A549 (cell line): ENCODE results near the gene SYS1.

Experiments
- CHD2 ChIP-seq: fragments of 150-350 bp; IDR thresholded peaks from 2 replicates; pipeline ENCODE4 v1.6.1; 2014; ENCODE audit warnings: low read length; ENCODE audit not compliant: partially characterized antibody
- CTCF ChIP-seq: fragments of >200 bp; sonication (Bioruptor Twin); formaldehyde crosslinking; IDR thresholded peaks from 3 replicates; pipeline ENCODE4 v1.5.1; 2016
- EP300 ChIP-seq, 2 experiments: fragments of >200 bp; sonication (Bioruptor Twin); formaldehyde crosslinking; IDR thresholded peaks; 2 replicates in 1 of 2; 3 replicates in 1 of 2; pipeline ENCODE4 v1.6.1; 2016 to 2017
- FOXS1 ChIP-seq: fragments of 250-450 bp; sonication (Bioruptor Pico); IDR thresholded peaks from 2 replicates; pipeline ENCODE4 v1.5.0; 2020; ENCODE audit warnings: mild to moderate bottlenecking, moderate library complexity
- GATA3 ChIP-seq: IDR thresholded peaks from 2 replicates; pipeline ENCODE4 v1.6.1; 2012; ENCODE audit warnings: borderline replicate concordance
- KDM5A ChIP-seq: fragments of 200-600 bp; sonication (generic); IDR thresholded peaks from 2 replicates; pipeline ENCODE4 v1.6.1; 2016; ENCODE audit warnings: antibody characterized with exemption, mild to moderate bottlenecking
- MAX ChIP-seq: IDR thresholded peaks from 2 replicates; pipeline ENCODE4 v1.6.1; 2012
- MYC ChIP-seq: IDR thresholded peaks from 2 replicates; pipeline ENCODE4 v1.6.1; 2012; ENCODE audit warnings: mild to moderate bottlenecking, inconsistent platforms, low read length, improper control_type of control experiment, borderline replicate concordance
- RAD21 ChIP-seq, 2 experiments: fragments of >200 bp in 1 of 2; sonication (Bioruptor Twin) in 1 of 2; formaldehyde crosslinking in 1 of 2; IDR thresholded peaks in 1 of 2; conservative IDR thresholded peaks in 1 of 2; 2 replicates in 1 of 2; 3 replicates in 1 of 2; pipeline ENCODE4 v1.6.1; 2012 to 2018; ENCODE audit warnings: inconsistent platforms in 1 of 2

- TF ChIP-seq FOXS1 (CRISPR knock-in tag): no peak
- no peak for TF ChIP-seq CTCF
- TF ChIP-seq GATA3: no peak
- no peak for TF ChIP-seq RAD21 (conservative IDR thresholded peaks at IDR 0.05 in 1 of 2, IDR thresholded peaks at IDR 0.05 in 1 of 2)
- no peak for TF ChIP-seq CHD2
- TF ChIP-seq EP300 (IDR thresholded peaks at IDR 0.05): no peak
- no peak for TF ChIP-seq KDM5A
- TF ChIP-seq MYC: no peak
- no peak for TF ChIP-seq MAX
These were observed 12.0 kb downstream of the SYS1 start for GRCh38 chr20:45374966-45375365.
